Mesenchymal stem cell (in vitro differentiated cells and primary cell): Measurements from ENCODE around the gene SOX10. TPM values are rescaled to one million over a fixed set of nuclear protein-coding genes. Genes with fewer than 3 reads are reported as not detected.

Source experiments
- DNase-seq: peaks from one replicate; pipeline ENCODE4 v3.0.0-alpha.2; 2013
- H2AFZ ChIP-seq: one replicate; pipeline ENCODE4 v1.6.1; 2013; ENCODE audit warnings: low read depth, mild to moderate bottlenecking, control low read depth, inconsistent platforms, low read length, moderate library complexity
- H2AK5ac ChIP-seq: 2 replicates; pipeline ENCODE4 v1.6.1; 2013; ENCODE audit warnings: low read length, moderate library complexity, mild to moderate bottlenecking, inconsistent platforms; ENCODE audit not compliant: severe bottlenecking
- H2BK120ac ChIP-seq: one replicate; pipeline ENCODE4 v1.6.1; 2013; ENCODE audit warnings: low read depth, mild to moderate bottlenecking, inconsistent platforms, low read length, moderate library complexity
- H2BK12ac ChIP-seq, 2 experiments: one replicate each; pipeline ENCODE4 v1.6.1; 2013; ENCODE audit warnings: inconsistent platforms in 2 of 2, low read length in 2 of 2, mild to moderate bottlenecking in 2 of 2, moderate library complexity in 2 of 2, control low read depth in 1 of 2
- H2BK15ac ChIP-seq: one replicate; pipeline ENCODE4 v1.6.1; 2013; ENCODE audit warnings: mild to moderate bottlenecking, low read depth, inconsistent platforms; ENCODE audit not compliant: poor library complexity, severe bottlenecking
- H2BK5ac ChIP-seq: 2 replicates; pipeline ENCODE4 v1.6.1; 2013; ENCODE audit warnings: low read depth, mild to moderate bottlenecking, low read length, control low read depth, inconsistent platforms; ENCODE audit not compliant: poor library complexity, severe bottlenecking
- H3K14ac ChIP-seq, 2 experiments: one replicate each; pipeline ENCODE4 v1.6.1; 2013; ENCODE audit warnings: inconsistent platforms in 2 of 2, low read length in 2 of 2, control low read depth in 1 of 2, mild to moderate bottlenecking in 1 of 2, moderate library complexity in 1 of 2
- H3K18ac ChIP-seq, 2 experiments: one replicate each; pipeline ENCODE4 v1.6.1; 2013; ENCODE audit warnings: inconsistent platforms in 2 of 2, low read length in 2 of 2, control low read depth in 1 of 2, low read depth in 1 of 2, mild to moderate bottlenecking in 1 of 2
- H3K23ac ChIP-seq, 2 experiments: one replicate each; pipeline ENCODE4 v1.6.1; 2013; ENCODE audit warnings: inconsistent platforms in 2 of 2, low read length in 2 of 2, mild to moderate bottlenecking in 2 of 2, moderate library complexity in 2 of 2, control low read depth in 1 of 2
- H3K27ac ChIP-seq: 2 replicates; pipeline ENCODE4 v1.5.1; 2013; ENCODE audit warnings: mild to moderate bottlenecking, moderate library complexity, low read length, control low read depth, inconsistent platforms; ENCODE audit not compliant: poor library complexity, severe bottlenecking
- H3K27me3 ChIP-seq, 2 experiments: 2 replicates each; pipeline versions ENCODE4 v1.6.1 to v1.7.0; 2013; ENCODE audit warnings: low read length in 2 of 2, mild to moderate bottlenecking in 2 of 2, moderate library complexity in 2 of 2, control low read depth in 1 of 2, inconsistent platforms in 1 of 2; ENCODE audit not compliant: control insufficient read depth in 1 of 2, insufficient read depth in 1 of 2
- H3K36me3 ChIP-seq, 2 experiments: 2 replicates each; pipeline versions ENCODE4 v1.6.1 to v1.7.0; 2013; ENCODE audit warnings: low read length in 2 of 2, control low read depth in 1 of 2, inconsistent platforms in 1 of 2, low read depth in 1 of 2, mild to moderate bottlenecking in 1 of 2; ENCODE audit not compliant: insufficient read depth in 2 of 2, control insufficient read depth in 1 of 2
- H3K4ac ChIP-seq, 2 experiments: one replicate each; pipeline ENCODE4 v1.6.1; 2013; ENCODE audit warnings: inconsistent platforms in 2 of 2, low read length in 2 of 2, mild to moderate bottlenecking in 2 of 2, moderate library complexity in 2 of 2, control low read depth in 1 of 2, low read depth in 1 of 2
- H3K4me1 ChIP-seq: 2 replicates; pipeline ENCODE4 v1.6.1; 2013; ENCODE audit warnings: low read depth, low read length, control low read depth; ENCODE audit not compliant: control insufficient read depth, insufficient read depth
- H3K4me2 ChIP-seq: 2 replicates; pipeline ENCODE4 v1.6.1; 2013; ENCODE audit warnings: low read length, mild to moderate bottlenecking, inconsistent platforms; ENCODE audit not compliant: poor library complexity, severe bottlenecking
- H3K4me3 ChIP-seq, 2 experiments: 2 replicates each; pipeline versions ENCODE4 v1.5.1 to v1.7.0; 2013; ENCODE audit warnings: low read length in 2 of 2, mild to moderate bottlenecking in 2 of 2, control low read depth in 1 of 2, low read depth in 1 of 2; ENCODE audit not compliant: insufficient read depth in 1 of 2
- H3K79me1 ChIP-seq: replicated peaks from 2 replicates; pipeline ENCODE4 v1.6.1; 2013; ENCODE audit warnings: mild to moderate bottlenecking, control low read depth, low read length, inconsistent platforms; ENCODE audit not compliant: poor library complexity, severe bottlenecking
- H3K9ac ChIP-seq: 2 replicates; pipeline ENCODE4 v1.7.0; 2013; ENCODE audit warnings: mild to moderate bottlenecking, low read length, moderate library complexity
- H3K9me3 ChIP-seq: 2 replicates; pipeline ENCODE4 v1.7.0; 2013; ENCODE audit warnings: mild to moderate bottlenecking, low read length; ENCODE audit not compliant: control insufficient read depth
- H4K8ac ChIP-seq: one replicate; pipeline ENCODE4 v1.6.1; 2013; ENCODE audit warnings: inconsistent platforms, mild to moderate bottlenecking, low read length, moderate library complexity
- H4K91ac ChIP-seq: one replicate; pipeline ENCODE4 v1.6.1; 2013; ENCODE audit warnings: mild to moderate bottlenecking, low read length, inconsistent platforms
- WGBS: methylation state at CpG from one replicate; pipeline ENCODE4 v1.1.7; 2013; ENCODE audit warnings: mixed read lengths; 5-methylcytosine and 5-hydroxymethylcytosine counted together
- polyA plus RNA-seq, 2 experiments: library from polyadenylated mRNA; stranded (reverse); fragments of 200-250 nt; gene quantifications; one replicate each; pipeline ENCODE4 v1.2.3, GENCODE V29; 2013

The SOX10 gene
- not detected for polyA plus RNA-seq (2013, experiment 1 of 2)
- polyA plus RNA-seq (2013, experiment 2 of 2), result not detected

- Histone ChIP-seq H3K4ac (no peak within 1 kb of the TSS), H3K79me1 (no peaks in the 10 kb centered on the region), H4K8ac (peak within 1 kb of the TSS; percentile 64), H3K23ac (peak within 1 kb of the TSS in 1 of 2 experiments; percentile 91), H2BK15ac (no peak within 1 kb of the TSS), H3K9me3 (no peaks in the 10 kb centered on the region), H3K18ac (no peak within 1 kb of the TSS), H3K4me1 (peaks cover 4% of the 10 kb centered on the region), H2BK5ac (no peak within 1 kb of the TSS), H3K9ac (no peak within 1 kb of the TSS), H4K91ac (no peak within 1 kb of the TSS), H3K4me3 (no peak within 1 kb of the TSS), H2BK12ac (no peak within 1 kb of the TSS), H2AK5ac (no peak within 1 kb of the TSS), H3K4me2 (no peak within 1 kb of the TSS), H3K36me3 (peaks cover 0 to 35% of the 10 kb centered on the region in 2 experiments), H2AFZ (no peak within 1 kb of the TSS), H3K27me3 (peaks cover 0 to 35% of the 10 kb centered on the region in 2 experiments), H2BK120ac (no peak within 1 kb of the TSS), H3K14ac (peak within 1 kb of the TSS in 1 of 2 experiments; percentile 62), H3K27ac (no peak within 1 kb of the TSS)
- 14% methylated on average over 19 of the region's 42 CpGs for WGBS
- DNase-seq, result no peak
These were observed at the start of gene SOX10 for GRCh38 chr22:37983860-37984791. Gene SOX10 (minus strand): TSS chr22:37984555. CDS start chr22:37983784, 771 bp downstream.

GRCh38 chr22:38033522-38034277 is 49.3 kb upstream of the SOX10 start:
- Histone ChIP-seq H2AFZ (peak overlapping the region; percentile 85), H4K8ac (peak overlapping the region; percentile 98), H3K36me3 (no peaks in the 10 kb centered on the region), H2BK120ac (peak overlapping the region; percentile 82), H3K4ac (peak overlapping the region; percentile 19 to 71), H3K23ac (no peak overlapping the region), H3K4me1 (peaks cover 42% of the 10 kb centered on the region), H3K27ac (peak overlapping the region; percentile 55), H2BK15ac (peak overlapping the region; percentile 74), H3K18ac (peak overlapping the region; percentile 44 to 96), H2AK5ac (peak overlapping the region; percentile 75), H3K9me3 (no peaks in the 10 kb centered on the region), H3K27me3 (no peaks in the 10 kb centered on the region), H3K9ac (peak overlapping the region; percentile 36), H2BK12ac (peak overlapping the region; percentile 92 to 93), H3K4me2 (no peak overlapping the region), H2BK5ac (no peak overlapping the region), H3K4me3 (no peak overlapping the region), H4K91ac (peak overlapping the region; percentile 95), H3K14ac (peak overlapping the region in 1 of 2 experiments; percentile 94), H3K79me1 (no peaks in the 10 kb centered on the region)
- 83% methylated on average over 27 of the region's 27 CpGs for WGBS
- no peak for DNase-seq

- Histone ChIP-seq H3K14ac (peak overlapping the region in 1 of 2 experiments; percentile 3), H2AFZ (no peak overlapping the region), H2BK12ac (peak overlapping the region; percentile 92 to 93), H3K4me1 (peaks cover 42% of the 10 kb centered on the region), H3K27ac (no peak overlapping the region), H3K4ac (peak overlapping the region; percentile 19 to 71), H2BK15ac (peak overlapping the region; percentile 74), H3K4me3 (no peak overlapping the region), H3K79me1 (no peaks in the 10 kb centered on the region), H4K8ac (peak overlapping the region; percentile 98), H3K36me3 (no peaks in the 10 kb centered on the region), H4K91ac (peak overlapping the region; percentile 95), H3K27me3 (peaks cover 0 to 5% of the 10 kb centered on the region in 2 experiments), H2BK120ac (peak overlapping the region; percentile 74), H3K18ac (peak overlapping the region; percentile 67 to 86), H3K4me2 (no peak overlapping the region), H3K23ac (no peak overlapping the region), H3K9me3 (no peaks in the 10 kb centered on the region), H2AK5ac (peak overlapping the region; percentile 75), H2BK5ac (no peak overlapping the region), H3K9ac (no peak overlapping the region)
- WGBS, result 66% methylated on average over 17 of the region's 19 CpGs
- peak; percentile 84 for DNase-seq
These were observed 48.5 kb upstream of the SOX10 start for GRCh38 chr22:38032681-38033521.
